Lower leg skin (tissue), 3 donors: ENCODE results near the gene ZNF483.

Experiments
- CTCF ChIP-seq, 3 donors: fragments of 450-650 bp; IDR thresholded peaks; one replicate each; pipeline ENCODE4 v1.5.1; 2016; ENCODE audit warnings: antibody characterized with exemption in 3 of 3, mild to moderate bottlenecking in 3 of 3, moderate library complexity in 2 of 3
- POLR2A ChIP-seq, 2 donors: fragments of 450-650 bp; IDR thresholded peaks; one replicate each; pipeline ENCODE4 v1.6.1; 2016 to 2017; ENCODE audit warnings: antibody characterized with exemption in 2 of 2, mild to moderate bottlenecking in 1 of 2, moderate library complexity in 1 of 2

- TF ChIP-seq POLR2A (IDR thresholded peaks at IDR 0.05) (no peak), CTCF (IDR thresholded peaks at IDR 0.05) (no peak)
Observed at GRCh38 chr9:111586378-111586777, 61.4 kb downstream of the ZNF483 start.
